Measurements from ENCODE around the gene CPXM1. TPM values are rescaled to one million over a fixed set of nuclear protein-coding genes. Genes with fewer than 3 reads are reported as not detected.

CPXM1 gene
- total and polyA plus RNA-seq, 11 donors: 0.27 to 21.5 (median 0.72) TPM

- H3K9me3 ChIP-seq: no peaks in the 10 kb centered on the region
- DNase-seq (no peak), ATAC-seq (no peak)
- intact Hi-C loops (cut with DNase I): no loop called here
- H3K27ac ChIP-seq: no peak overlapping the region
- no peaks in the 10 kb centered on the region for H3K36me3 ChIP-seq
- TF ChIP-seq CTCF (IDR thresholded peaks at IDR 0.05) (no peak), POLR2A (IDR thresholded peaks at IDR 0.05) (no peak)
- H3K27me3 ChIP-seq: peaks cover 0 to 30% (median 10%) of the 10 kb centered on the region in 9 donors
- no peak overlapping the region for H3K4me3 ChIP-seq
- peaks cover 0 to 24% (median 0%) of the 10 kb centered on the region in 12 donors for H3K4me1 ChIP-seq
- WGBS, 4 donors: 61 to 73% (median 64%) methylated on average over 6 of the region's 6 CpGs
Observed at GRCh38 chr20:2829376-2829775, 28.9 kb upstream of the CPXM1 start.

- ATAC-seq (no peak), DNase-seq (no peak)
- intact Hi-C loops (cut with DNase I): no loop called here
- TF ChIP-seq POLR2A (IDR thresholded peaks at IDR 0.05) (no peak), CTCF (IDR thresholded peaks at IDR 0.05) (no peak)
- H3K27me3 ChIP-seq: peaks cover 0 to 37% (median 16%) of the 10 kb centered on the region in 9 donors
- no peaks in the 10 kb centered on the region for H3K9me3 ChIP-seq
- 87 to 92% (median 89%) methylated on average over 4 of the region's 4 CpGs for WGBS, 4 donors
- no peak overlapping the region for H3K4me3 ChIP-seq
- H3K36me3 ChIP-seq: no peaks in the 10 kb centered on the region
- peaks cover 0 to 7% (median 0%) of the 10 kb centered on the region in 12 donors for H3K4me1 ChIP-seq
- no peak overlapping the region for H3K27ac ChIP-seq
Observed at GRCh38 chr20:2826655-2827054, 26.2 kb upstream of the CPXM1 start.

GRCh38 chr20:2825761-2826160 lies 25.3 kb upstream of the CPXM1 start:
- Histone ChIP-seq H3K27ac (no peak overlapping the region), H3K36me3 (no peaks in the 10 kb centered on the region), H3K27me3 (peaks cover 7 to 46% (median 25%) of the 10 kb centered on the region in 9 donors), H3K4me3 (no peak overlapping the region), H3K4me1 (peaks cover 0 to 9% (median 0%) of the 10 kb centered on the region in 12 donors), H3K9me3 (no peaks in the 10 kb centered on the region)
- DNase-seq (no peak), ATAC-seq (no peak)
- WGBS, 4 donors: 81 to 99% (median 93%) methylated on average over 2 of the region's 2 CpGs
- TF ChIP-seq CTCF (IDR thresholded peaks at IDR 0.05): no peak
- no peak for TF ChIP-seq POLR2A (IDR thresholded peaks at IDR 0.05)
- intact Hi-C loops (cut with DNase I): no loop called here

GRCh38 chr20:2822073-2822472 lies 21.6 kb upstream of the CPXM1 start:
- WGBS, 4 donors: 20 to 56% (median 31%) methylated on average over 5 of the region's 5 CpGs
- no peaks in the 10 kb centered on the region for H3K9me3 ChIP-seq
- H3K36me3 ChIP-seq: no peaks in the 10 kb centered on the region
- DNase-seq: no peak
- TF ChIP-seq CTCF (IDR thresholded peaks at IDR 0.05) (no peak), POLR2A (IDR thresholded peaks at IDR 0.05) (no peak)
- ATAC-seq: no peak
- intact Hi-C loops (cut with DNase I): no loop called here
- H3K27ac ChIP-seq: no peak overlapping the region
- H3K4me1 ChIP-seq: peaks cover 0 to 17% (median 0%) of the 10 kb centered on the region in 12 donors
- H3K27me3 ChIP-seq: peaks cover 6 to 51% (median 27%) of the 10 kb centered on the region in 9 donors
- no peak overlapping the region for H3K4me3 ChIP-seq
